ENCODE measurements around the gene CRYGC. TPM values are rescaled to one million over a fixed set of nuclear protein-coding genes. Genes with fewer than 3 reads are reported as not detected.

CRYGC gene
- total and polyA plus RNA-seq, 2 of the 8 experiments (the other 6 are each of a cell fraction or from before 2014, with no cell fraction given) = not detected

GRCh38 chr2:208097801-208098200, 31.8 kb downstream of the CRYGC start (continued):
- TF ChIP-seq CHD7 (IDR thresholded peaks at IDR 0.05; ENCODE audit: insufficient replicate concordance, low read length) (no peak), POLR2AphosphoS5 (IDR thresholded peaks at IDR 0.05; ENCODE audit: low read depth, low read length) (no peak), SIX5 (IDR thresholded peaks at IDR 0.05; ENCODE audit: low read depth, low read length) (no peak), RNF2 (IDR thresholded peaks at IDR 0.05; ENCODE audit: borderline replicate concordance, low read depth, low read length, missing control alignments, poor library complexity, severe bottlenecking) (no peak), POLR2A (IDR thresholded peaks at IDR 0.05; ENCODE audit: control extremely low read depth in 1 of 2, low read depth in 2 of 2, low read length in 2 of 2) (no peak)

Data from H1 (cell line).